ENCODE data around the gene ZSWIM7. TPM values are rescaled to one million over a fixed set of nuclear protein-coding genes. Genes with fewer than 3 reads are reported as not detected.
A peak's percentile ranks its signal among the peaks of the same experiment; 100 is the strongest.

ZSWIM7 gene
- polyA plus RNA-seq, 4 donors: 20.0 to 33.8 (median 26.1) TPM

DNA sequence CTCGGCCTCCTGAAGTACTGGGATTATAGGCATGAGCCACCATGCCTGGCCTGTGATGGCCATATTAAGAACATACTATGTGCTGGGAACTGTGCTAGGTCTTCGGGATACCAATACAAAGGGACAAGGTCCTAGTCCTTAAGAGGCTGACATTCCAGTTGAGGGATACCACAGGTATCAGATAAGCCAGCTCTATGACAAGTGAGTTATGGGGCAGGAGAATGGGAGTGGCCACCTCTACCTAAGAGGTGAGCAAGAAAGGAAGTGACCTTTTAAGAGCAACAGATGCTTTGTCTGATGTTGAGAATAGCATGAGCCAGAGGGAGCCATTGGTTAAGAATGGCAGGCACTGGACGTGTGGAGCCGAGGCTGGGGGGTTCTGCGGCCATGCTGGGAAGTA is 27.6 kb downstream of the ZSWIM7 start:
- WGBS, 3 donors: 90 to 97% (median 96%) methylated on average over 5 of the region's 5 CpGs
- no peaks in the 10 kb centered on the region for H3K9me3 ChIP-seq (ENCODE audit: control insufficient read depth in 2 of 2, insufficient read depth in 1 of 2, low read depth in 1 of 2, low read length in 1 of 2)
- no peak for FAIRE-seq

GRCh38 chr17:15971098-15971678 is 28.3 kb downstream of the ZSWIM7 start:
- DNase-seq (no peak), FAIRE-seq (no peak)
- H3K9me3 ChIP-seq (ENCODE audit: control insufficient read depth in 2 of 2, insufficient read depth in 1 of 2, low read depth in 1 of 2, low read length in 1 of 2): no peaks in the 10 kb centered on the region
- peaks cover 0 to 9% (median 0%) of the 10 kb centered on the region in 3 donors for H3K4me1 ChIP-seq (ENCODE audit: control insufficient read depth in 3 of 3, insufficient read depth in 2 of 3, low read depth in 1 of 3, low read length in 2 of 3)
- H3K27ac ChIP-seq (ENCODE audit: low read depth in 1 of 3, low read length in 2 of 3): no peak overlapping the region
- no peak overlapping the region for H3K4me3 ChIP-seq (ENCODE audit: low read depth in 1 of 3, low read length in 3 of 3)
- H3K27me3 ChIP-seq (ENCODE audit: control insufficient read depth in 3 of 3, insufficient read depth in 3 of 3, low read length in 3 of 3): no peaks in the 10 kb centered on the region
- peaks cover 0 to 15% (median 0%) of the 10 kb centered on the region in 3 donors for H3K36me3 ChIP-seq (ENCODE audit: control insufficient read depth in 3 of 3, insufficient read depth in 2 of 3, low read depth in 1 of 3, low read length in 3 of 3)
- WGBS, 3 donors: 80 to 82% (median 80%) methylated on average over 5 of the region's 5 CpGs

More for the DNA sequence above, 27.6 kb downstream of the ZSWIM7 start:
- Histone ChIP-seq H3K27ac (ENCODE audit: low read depth in 1 of 3, low read length in 2 of 3) (no peak overlapping the region), H3K27me3 (ENCODE audit: control insufficient read depth in 3 of 3, insufficient read depth in 3 of 3, low read length in 3 of 3) (no peaks in the 10 kb centered on the region), H3K4me1 (ENCODE audit: control insufficient read depth in 3 of 3, insufficient read depth in 2 of 3, low read depth in 1 of 3, low read length in 2 of 3) (peaks cover 0 to 3% (median 0%) of the 10 kb centered on the region in 3 donors), H3K4me3 (ENCODE audit: low read depth in 1 of 3, low read length in 3 of 3) (no peak overlapping the region), H3K36me3 (ENCODE audit: control insufficient read depth in 3 of 3, insufficient read depth in 2 of 3, low read depth in 1 of 3, low read length in 3 of 3) (peaks cover 0 to 15% (median 3%) of the 10 kb centered on the region in 3 donors)
- DNase-seq: no peak

DNA sequence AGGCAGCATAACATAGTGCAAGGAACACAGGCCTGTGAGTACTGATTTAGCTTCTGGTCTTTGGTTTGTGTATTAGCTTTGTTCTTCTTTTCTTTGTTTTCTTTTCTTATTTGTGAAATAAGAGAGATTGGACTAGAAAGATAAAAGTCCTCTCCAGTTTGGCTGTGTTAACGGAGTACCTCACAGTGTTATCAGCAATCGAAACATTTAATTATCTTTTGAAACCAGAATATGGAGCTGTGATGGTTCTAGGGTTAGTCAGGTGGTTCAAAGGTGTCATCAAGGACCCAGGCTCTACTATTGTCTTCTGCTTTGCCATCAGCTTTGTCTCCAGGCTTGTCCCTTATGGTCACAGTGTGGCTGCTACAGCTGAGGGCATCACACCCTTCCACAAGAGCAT is 29.0 kb downstream of the ZSWIM7 start:
- Histone ChIP-seq H3K27ac (ENCODE audit: low read depth in 1 of 3, low read length in 2 of 3) (no peak overlapping the region), H3K36me3 (ENCODE audit: control insufficient read depth in 3 of 3, insufficient read depth in 2 of 3, low read depth in 1 of 3, low read length in 3 of 3) (peaks cover 0 to 13% (median 0%) of the 10 kb centered on the region in 3 donors), H3K4me1 (ENCODE audit: control insufficient read depth in 3 of 3, insufficient read depth in 2 of 3, low read depth in 1 of 3, low read length in 2 of 3) (peaks cover 0 to 9% (median 0%) of the 10 kb centered on the region in 3 donors), H3K4me3 (ENCODE audit: low read depth in 1 of 3, low read length in 3 of 3) (no peak overlapping the region), H3K27me3 (ENCODE audit: control insufficient read depth in 3 of 3, insufficient read depth in 3 of 3, low read length in 3 of 3) (no peaks in the 10 kb centered on the region), H3K9me3 (ENCODE audit: control insufficient read depth in 2 of 2, insufficient read depth in 1 of 2, low read depth in 1 of 2, low read length in 1 of 2) (no peaks in the 10 kb centered on the region)
- WGBS, 3 donors: 62 to 86% (median 84%) methylated on average over 2 of the region's 2 CpGs
- DNase-seq (no peak), FAIRE-seq (no peak)

DNA sequence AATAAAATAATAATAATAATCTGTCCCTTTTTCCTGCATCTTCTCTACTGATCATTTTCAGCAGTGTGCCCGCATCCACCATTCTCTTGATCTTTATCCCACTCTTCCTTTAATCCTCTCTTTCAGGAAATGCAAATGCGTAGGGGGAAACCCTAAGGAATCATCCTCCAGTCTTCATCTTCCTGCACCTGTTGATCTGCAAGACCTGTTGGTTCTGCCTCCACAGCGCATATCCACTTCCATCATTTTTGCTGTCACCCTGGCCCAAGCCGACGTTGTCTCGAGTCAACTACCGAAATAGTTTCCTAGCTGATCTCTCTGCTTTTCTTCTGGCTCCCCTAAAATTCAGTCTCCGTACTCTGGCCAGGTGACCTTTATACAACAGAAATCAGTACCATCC is 30.0 kb downstream of the ZSWIM7 start:
- H3K4me3 ChIP-seq (ENCODE audit: low read depth in 1 of 3, low read length in 3 of 3): no peak overlapping the region
- H3K4me1 ChIP-seq (ENCODE audit: control insufficient read depth in 3 of 3, insufficient read depth in 2 of 3, low read depth in 1 of 3, low read length in 2 of 3): peaks cover 0 to 9% (median 0%) of the 10 kb centered on the region in 3 donors
- FAIRE-seq (no peak), DNase-seq (no peak)
- no peaks in the 10 kb centered on the region for H3K9me3 ChIP-seq (ENCODE audit: control insufficient read depth in 2 of 2, insufficient read depth in 1 of 2, low read depth in 1 of 2, low read length in 1 of 2)
- no peaks in the 10 kb centered on the region for H3K27me3 ChIP-seq (ENCODE audit: control insufficient read depth in 3 of 3, insufficient read depth in 3 of 3, low read length in 3 of 3)
- H3K36me3 ChIP-seq (ENCODE audit: control insufficient read depth in 3 of 3, insufficient read depth in 2 of 3, low read depth in 1 of 3, low read length in 3 of 3): peaks cover 0 to 6% (median 0%) of the 10 kb centered on the region in 3 donors
- 95 to 97% (median 96%) methylated on average over 8 of the region's 8 CpGs for WGBS, 3 donors
- H3K27ac ChIP-seq (ENCODE audit: low read depth in 1 of 3, low read length in 2 of 3): no peak overlapping the region

DNA sequence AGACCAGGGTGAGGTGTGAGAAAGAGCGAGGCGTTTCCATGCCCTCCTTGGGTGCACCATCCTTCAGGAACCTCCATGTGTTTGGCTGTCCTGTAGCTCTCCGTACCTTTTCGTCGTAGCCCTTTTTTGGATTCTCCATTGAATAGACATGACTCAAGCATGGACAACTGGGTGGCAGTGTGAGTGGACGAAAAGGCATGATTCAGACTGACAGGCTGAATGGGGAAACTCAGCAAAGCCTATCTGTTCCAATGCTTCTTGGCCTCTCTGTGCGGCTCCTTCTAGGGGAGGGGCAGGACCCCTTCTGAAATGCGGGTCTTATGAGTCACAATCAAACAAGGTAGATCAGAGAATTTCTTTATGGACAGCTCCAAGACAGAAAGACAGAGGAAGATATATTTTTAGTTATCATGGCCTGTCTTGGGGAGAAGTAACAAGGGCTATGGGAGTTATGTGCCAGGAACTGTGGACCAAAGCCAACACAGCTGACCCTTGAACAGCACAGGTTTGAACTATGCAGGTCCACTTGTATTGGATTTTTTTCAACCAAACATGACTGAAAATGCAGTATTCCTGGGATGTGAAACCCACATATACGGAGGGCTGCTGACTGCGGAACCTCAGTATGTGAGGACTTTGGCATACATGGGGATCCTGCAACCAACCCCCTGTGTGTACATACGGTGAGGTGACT is 31.7 kb downstream of the ZSWIM7 start:
- no peak overlapping the region for H3K27ac ChIP-seq (ENCODE audit: low read depth in 1 of 3, low read length in 2 of 3)
- H3K9me3 ChIP-seq (ENCODE audit: control insufficient read depth in 2 of 2, insufficient read depth in 1 of 2, low read depth in 1 of 2, low read length in 1 of 2): no peaks in the 10 kb centered on the region
- DNase-seq (no peak), FAIRE-seq (no peak)
- H3K27me3 ChIP-seq (ENCODE audit: control insufficient read depth in 3 of 3, insufficient read depth in 3 of 3, low read length in 3 of 3): no peaks in the 10 kb centered on the region
- H3K4me1 ChIP-seq (ENCODE audit: control insufficient read depth in 3 of 3, insufficient read depth in 2 of 3, low read depth in 1 of 3, low read length in 2 of 3): peaks cover 0 to 9% (median 0%) of the 10 kb centered on the region in 3 donors
- H3K4me3 ChIP-seq (ENCODE audit: low read depth in 1 of 3, low read length in 3 of 3): no peak overlapping the region
- peaks cover 0 to 4% (median 0%) of the 10 kb centered on the region in 3 donors for H3K36me3 ChIP-seq (ENCODE audit: control insufficient read depth in 3 of 3, insufficient read depth in 2 of 3, low read depth in 1 of 3, low read length in 3 of 3)
- WGBS, 3 donors: 86 to 89% (median 89%) methylated on average over 11 of the region's 11 CpGs

DNA sequence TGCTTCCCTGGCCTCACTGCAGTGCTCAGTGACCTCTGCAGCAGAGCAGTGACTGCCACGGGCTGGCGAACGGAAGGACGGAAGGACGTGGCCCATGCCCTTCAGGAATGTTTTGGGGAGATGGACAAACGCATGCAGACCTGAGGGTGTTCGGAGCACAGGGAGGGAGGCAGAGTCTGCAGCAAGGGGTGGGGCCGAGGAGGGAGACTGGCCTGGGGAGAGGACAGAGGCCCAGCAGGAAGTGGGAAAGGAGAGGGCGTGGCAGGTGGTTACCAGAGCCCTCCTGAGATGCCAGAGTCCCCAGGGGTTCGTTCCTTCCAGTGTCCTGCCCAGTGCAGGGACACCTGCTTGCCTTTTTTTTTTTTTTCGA is 32.6 kb downstream of the ZSWIM7 start:
- Histone ChIP-seq H3K27me3 (ENCODE audit: control insufficient read depth in 3 of 3, insufficient read depth in 3 of 3, low read length in 3 of 3) (no peaks in the 10 kb centered on the region), H3K27ac (ENCODE audit: low read depth in 1 of 3, low read length in 2 of 3) (peak overlapping the region in 1 of 3 donors; percentile 16), H3K36me3 (ENCODE audit: control insufficient read depth in 3 of 3, insufficient read depth in 2 of 3, low read depth in 1 of 3, low read length in 3 of 3) (peaks cover 0 to 4% (median 0%) of the 10 kb centered on the region in 3 donors), H3K4me1 (ENCODE audit: control insufficient read depth in 3 of 3, insufficient read depth in 2 of 3, low read depth in 1 of 3, low read length in 2 of 3) (peaks cover 0 to 9% (median 0%) of the 10 kb centered on the region in 3 donors), H3K4me3 (ENCODE audit: low read depth in 1 of 3, low read length in 3 of 3) (no peak overlapping the region), H3K9me3 (ENCODE audit: control insufficient read depth in 2 of 2, insufficient read depth in 1 of 2, low read depth in 1 of 2, low read length in 1 of 2) (no peaks in the 10 kb centered on the region)
- DNase-seq: peak in 1 of 2 donors; percentile 36
- FAIRE-seq: no peak
- WGBS, 3 donors: 47 to 63% (median 60%) methylated on average over 10 to 11 of the region's 11 CpGs

DNA sequence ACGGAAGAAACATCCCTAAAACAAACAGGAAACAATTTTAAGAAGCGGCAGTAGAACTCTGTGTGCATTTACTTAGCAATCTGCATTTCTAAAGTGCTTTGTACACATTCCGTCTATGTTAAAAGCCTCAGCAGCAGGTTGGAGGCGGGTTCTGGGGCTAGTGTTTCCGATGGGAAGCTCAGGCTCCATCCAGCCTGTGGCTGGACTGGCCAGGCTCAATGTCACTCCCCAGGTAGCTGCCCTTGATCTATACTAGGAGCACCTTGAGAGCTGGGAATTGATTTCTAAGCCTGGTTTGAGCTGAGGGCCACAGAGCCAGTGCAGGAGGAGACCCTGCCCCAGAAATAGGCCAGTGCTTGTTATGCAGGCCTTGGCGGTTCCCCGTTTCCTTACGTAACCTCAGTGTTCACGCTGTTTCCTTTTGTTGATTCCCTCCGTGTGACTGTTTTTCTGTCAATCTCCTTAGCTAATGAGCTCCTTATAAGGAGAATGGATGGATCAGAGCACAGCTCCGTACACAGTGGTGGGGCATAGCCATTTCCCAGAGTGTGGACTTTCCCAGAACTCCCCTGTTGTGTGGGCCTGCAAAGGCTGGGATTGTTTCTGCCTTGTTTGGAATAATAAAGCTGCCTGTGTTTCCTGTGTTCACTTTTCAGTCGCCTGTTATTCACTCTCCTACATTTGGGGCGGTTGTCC is 33.2 kb downstream of the ZSWIM7 start:
- Histone ChIP-seq H3K4me3 (ENCODE audit: low read depth in 1 of 3, low read length in 3 of 3) (no peak overlapping the region), H3K27ac (ENCODE audit: low read depth in 1 of 3, low read length in 2 of 3) (peak overlapping the region in 2 of 3 donors; percentile 7 to 16), H3K4me1 (ENCODE audit: control insufficient read depth in 3 of 3, insufficient read depth in 2 of 3, low read depth in 1 of 3, low read length in 2 of 3) (peaks cover 0 to 9% (median 0%) of the 10 kb centered on the region in 3 donors), H3K36me3 (ENCODE audit: control insufficient read depth in 3 of 3, insufficient read depth in 2 of 3, low read depth in 1 of 3, low read length in 3 of 3) (peaks cover 0 to 4% (median 0%) of the 10 kb centered on the region in 3 donors), H3K27me3 (ENCODE audit: control insufficient read depth in 3 of 3, insufficient read depth in 3 of 3, low read length in 3 of 3) (no peaks in the 10 kb centered on the region), H3K9me3 (ENCODE audit: control insufficient read depth in 2 of 2, insufficient read depth in 1 of 2, low read depth in 1 of 2, low read length in 1 of 2) (no peaks in the 10 kb centered on the region)
- FAIRE-seq: no peak
- WGBS, 3 donors: 50 to 76% (median 72%) methylated on average over 13 of the region's 13 CpGs
- peak in 1 of 2 donors; percentile 41 for DNase-seq

DNA sequence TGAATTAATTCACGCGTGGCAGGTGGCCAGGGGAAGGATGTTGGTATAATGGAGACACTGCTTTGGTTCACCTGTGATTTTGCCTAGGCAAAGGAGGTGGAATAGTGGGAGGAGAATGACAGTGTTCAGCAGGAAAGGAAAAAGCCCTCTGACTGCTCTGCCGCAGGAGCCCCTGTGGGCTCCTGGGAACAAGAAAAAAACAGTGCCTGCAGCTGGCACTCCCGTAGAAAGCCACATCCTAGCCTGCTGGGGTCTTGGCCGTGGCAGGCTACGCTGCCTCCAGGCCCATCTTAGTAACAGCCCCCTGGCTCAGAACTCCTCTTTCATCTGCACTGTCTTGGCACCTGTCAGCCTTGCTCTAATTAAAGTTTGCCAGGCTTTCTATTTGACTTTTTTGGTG is 34.0 kb downstream of the ZSWIM7 start:
- H3K36me3 ChIP-seq (ENCODE audit: control insufficient read depth in 3 of 3, insufficient read depth in 2 of 3, low read depth in 1 of 3, low read length in 3 of 3): peaks cover 0 to 4% (median 0%) of the 10 kb centered on the region in 3 donors
- H3K27me3 ChIP-seq (ENCODE audit: control insufficient read depth in 3 of 3, insufficient read depth in 3 of 3, low read length in 3 of 3): no peaks in the 10 kb centered on the region
- FAIRE-seq (no peak), DNase-seq (no peak)
- H3K4me3 ChIP-seq (ENCODE audit: low read depth in 1 of 3, low read length in 3 of 3): no peak overlapping the region
- no peaks in the 10 kb centered on the region for H3K9me3 ChIP-seq (ENCODE audit: control insufficient read depth in 2 of 2, insufficient read depth in 1 of 2, low read depth in 1 of 2, low read length in 1 of 2)
- 59 to 69% (median 69%) methylated on average over 6 of the region's 6 CpGs for WGBS, 3 donors
- peaks cover 0 to 9% (median 0%) of the 10 kb centered on the region in 3 donors for H3K4me1 ChIP-seq (ENCODE audit: control insufficient read depth in 3 of 3, insufficient read depth in 2 of 3, low read depth in 1 of 3, low read length in 2 of 3)
- H3K27ac ChIP-seq (ENCODE audit: low read depth in 1 of 3, low read length in 2 of 3): no peak overlapping the region

Data from small intestine (tissue), 7 donors.